Stimulated activated naive CD8-positive, alpha-beta T cell treated with anti-CD3 and anti-CD28 coated beads, Interleukin-15, Interleukin-2, amounts not matched to agents 100 ng/mL and 50 ng/mL, for 24 hours (primary cell): ENCODE measurements around the gene CYP27A1.

Experiments used
- H3K27ac Mint-ChIP-seq: one replicate; pipeline ENCODE4 v1.8.0; 2021; ENCODE audit warnings: mild to moderate bottlenecking, mixed read lengths
- H3K27me3 Mint-ChIP-seq: one replicate; pipeline ENCODE4 v1.8.0; 2021; ENCODE audit warnings: mixed read lengths
- H3K36me3 Mint-ChIP-seq: one replicate; pipeline ENCODE4 v1.8.0; 2021; ENCODE audit warnings: low read depth, mixed read lengths
- H3K4me1 Mint-ChIP-seq: one replicate; pipeline ENCODE4 v1.8.0; 2021; ENCODE audit warnings: low read depth, mixed read lengths
- H3K4me3 Mint-ChIP-seq: one replicate; pipeline ENCODE4 v1.8.0; 2021; ENCODE audit warnings: mild to moderate bottlenecking, mixed read lengths
- H3K9me3 Mint-ChIP-seq: one replicate; pipeline ENCODE4 v1.8.0; 2021; ENCODE audit warnings: mixed read lengths

CYP27A1 gene

GRCh38 chr2:218812096-218812815 is 30.3 kb downstream of the CYP27A1 start:
- no peaks in the 10 kb centered on the region for H3K4me1 Mint-ChIP-seq
- no peaks in the 10 kb centered on the region for H3K9me3 Mint-ChIP-seq
- no peaks in the 10 kb centered on the region for H3K36me3 Mint-ChIP-seq
- no peak overlapping the region for H3K27ac Mint-ChIP-seq
- no peak overlapping the region for H3K4me3 Mint-ChIP-seq
- H3K27me3 Mint-ChIP-seq = peaks cover 32% of the 10 kb centered on the region

- Mint-ChIP-seq H3K27me3 (peaks cover 36% of the 10 kb centered on the region), H3K4me1 (no peaks in the 10 kb centered on the region), H3K36me3 (no peaks in the 10 kb centered on the region), H3K27ac (no peak overlapping the region), H3K9me3 (no peaks in the 10 kb centered on the region), H3K4me3 (no peak overlapping the region)
Measured at GRCh38 chr2:218812861-218813260, 30.9 kb downstream of the CYP27A1 start.

GRCh38 chr2:218813771-218814460 is 32.0 kb downstream of the CYP27A1 start:
- H3K9me3 Mint-ChIP-seq = no peaks in the 10 kb centered on the region
- no peaks in the 10 kb centered on the region for H3K36me3 Mint-ChIP-seq
- H3K4me3 Mint-ChIP-seq = no peak overlapping the region
- peaks cover 31% of the 10 kb centered on the region for H3K27me3 Mint-ChIP-seq
- H3K27ac Mint-ChIP-seq = no peak overlapping the region
- no peaks in the 10 kb centered on the region for H3K4me1 Mint-ChIP-seq

DNA sequence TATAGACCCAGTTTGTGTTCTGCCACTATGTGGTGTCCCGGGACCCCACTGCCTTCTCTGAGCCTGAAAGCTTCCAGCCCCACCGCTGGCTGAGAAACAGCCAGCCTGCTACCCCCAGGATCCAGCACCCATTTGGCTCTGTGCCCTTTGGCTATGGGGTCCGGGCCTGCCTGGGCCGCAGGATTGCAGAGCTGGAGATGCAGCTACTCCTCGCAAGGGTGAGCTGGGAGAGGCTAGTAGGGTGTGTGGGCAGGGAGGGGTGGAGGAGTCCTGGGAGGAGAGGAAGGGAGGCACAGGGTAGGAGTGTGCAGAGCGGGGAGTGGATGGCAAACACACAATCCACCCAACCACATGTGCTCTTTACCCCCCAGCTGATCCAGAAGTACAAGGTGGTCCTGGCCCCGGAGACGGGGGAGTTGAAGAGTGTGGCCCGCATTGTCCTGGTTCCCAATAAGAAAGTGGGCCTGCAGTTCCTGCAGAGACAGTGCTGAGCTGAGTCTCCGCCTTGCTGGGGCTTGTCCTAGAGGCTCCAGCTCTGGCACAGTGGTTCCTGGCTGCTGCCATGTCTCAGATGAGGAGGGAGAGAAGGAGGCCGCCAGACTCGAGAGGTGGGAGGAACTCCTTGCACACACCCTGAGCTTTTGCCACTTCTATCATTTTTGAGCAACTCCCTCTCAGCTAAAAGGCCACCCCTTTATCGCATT is 32.7 kb downstream of the CYP27A1 start:
- H3K4me3 Mint-ChIP-seq = no peak overlapping the region
- no peaks in the 10 kb centered on the region for H3K36me3 Mint-ChIP-seq
- no peak overlapping the region for H3K27ac Mint-ChIP-seq
- peaks cover 23% of the 10 kb centered on the region for H3K27me3 Mint-ChIP-seq
- no peaks in the 10 kb centered on the region for H3K4me1 Mint-ChIP-seq
- no peaks in the 10 kb centered on the region for H3K9me3 Mint-ChIP-seq

GRCh38 chr2:218815244-218815637 is 33.3 kb downstream of the CYP27A1 start:
- Mint-ChIP-seq H3K27me3 (peaks cover 21% of the 10 kb centered on the region), H3K36me3 (no peaks in the 10 kb centered on the region), H3K27ac (no peak overlapping the region), H3K9me3 (no peaks in the 10 kb centered on the region), H3K4me3 (no peak overlapping the region), H3K4me1 (no peaks in the 10 kb centered on the region)

DNA sequence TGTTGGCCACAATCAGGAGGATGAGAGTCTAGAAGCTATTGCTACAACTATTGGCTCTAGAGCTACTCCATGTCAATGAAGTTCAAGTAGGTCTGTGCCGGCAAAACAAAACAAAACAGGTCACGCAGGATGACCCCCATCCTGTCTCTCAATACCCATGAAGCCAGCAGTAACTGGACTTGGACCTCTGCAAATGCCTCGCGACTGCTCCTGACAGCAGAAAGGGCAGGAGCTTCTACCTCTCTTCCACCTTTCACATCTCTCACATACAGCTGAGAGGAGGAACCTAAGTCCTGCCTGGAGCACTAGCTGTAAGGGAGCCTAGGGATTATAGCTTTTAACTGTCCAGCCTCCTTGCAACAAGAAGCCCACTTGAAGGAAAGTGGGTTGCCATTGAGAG is 33.7 kb downstream of the CYP27A1 start:
- Mint-ChIP-seq H3K27ac (no peak overlapping the region), H3K4me1 (no peaks in the 10 kb centered on the region), H3K27me3 (peaks cover 17% of the 10 kb centered on the region), H3K4me3 (no peak overlapping the region), H3K9me3 (no peaks in the 10 kb centered on the region), H3K36me3 (no peaks in the 10 kb centered on the region)

GRCh38 chr2:218816561-218817011 is 34.6 kb downstream of the CYP27A1 start:
- Mint-ChIP-seq H3K9me3 (no peaks in the 10 kb centered on the region), H3K27ac (no peak overlapping the region), H3K4me3 (no peak overlapping the region), H3K27me3 (peaks cover 17% of the 10 kb centered on the region), H3K4me1 (no peaks in the 10 kb centered on the region), H3K36me3 (no peaks in the 10 kb centered on the region)

DNA sequence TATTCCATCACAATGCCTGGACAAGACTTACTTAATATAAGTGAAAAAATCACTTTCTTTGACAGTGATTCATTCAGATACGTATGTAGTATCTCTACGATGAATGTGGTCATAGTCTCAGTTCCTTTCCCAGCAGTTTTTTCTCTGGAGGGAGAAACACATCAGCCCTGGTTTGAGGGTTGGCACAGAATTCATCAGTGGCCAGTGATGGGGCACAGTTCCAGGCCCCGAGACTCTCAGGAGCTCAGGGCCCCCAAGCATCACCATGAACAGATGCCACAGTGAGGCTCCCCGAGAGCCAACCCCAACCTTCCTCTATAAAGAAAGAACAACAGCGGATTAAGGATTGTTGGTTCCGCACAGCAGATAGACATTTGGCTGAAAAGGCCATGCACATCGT is 37.1 kb downstream of the CYP27A1 start:
- peaks cover 15% of the 10 kb centered on the region for H3K27me3 Mint-ChIP-seq
- H3K36me3 Mint-ChIP-seq = no peaks in the 10 kb centered on the region
- H3K4me3 Mint-ChIP-seq = no peak overlapping the region
- no peak overlapping the region for H3K27ac Mint-ChIP-seq
- H3K9me3 Mint-ChIP-seq = no peaks in the 10 kb centered on the region
- no peaks in the 10 kb centered on the region for H3K4me1 Mint-ChIP-seq

DNA sequence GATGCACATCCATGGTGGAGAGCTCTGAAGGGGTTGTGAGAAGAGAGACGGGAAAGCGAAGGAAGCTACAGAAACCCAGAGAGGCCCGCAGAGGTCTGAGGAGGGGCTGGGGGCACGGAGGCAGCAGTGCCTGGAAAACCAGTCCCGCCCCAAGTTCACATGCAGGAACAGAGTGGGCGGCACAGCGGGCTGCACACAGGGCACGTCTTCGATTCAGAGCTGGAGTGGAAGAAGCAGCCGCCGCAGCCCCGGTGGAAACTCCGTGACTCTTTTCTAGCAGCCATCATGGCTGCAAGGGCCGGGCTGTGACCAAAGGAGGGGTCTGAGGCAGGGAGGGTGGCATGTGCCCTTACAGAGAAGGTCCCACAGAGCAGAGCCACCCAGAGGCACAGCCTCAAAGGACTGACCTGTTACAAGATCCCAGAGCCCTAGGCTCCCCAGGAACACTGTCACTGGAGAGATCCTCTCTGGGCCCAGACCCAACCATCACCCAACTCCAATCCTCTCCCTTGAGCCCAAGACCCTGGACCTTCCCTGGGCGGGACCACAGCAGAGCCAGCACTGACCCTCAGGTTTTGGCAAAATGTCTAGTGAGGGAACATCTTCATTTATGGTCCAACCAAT is 38.9 kb downstream of the CYP27A1 start:
- H3K4me1 Mint-ChIP-seq = no peaks in the 10 kb centered on the region
- no peak overlapping the region for H3K27ac Mint-ChIP-seq
- no peaks in the 10 kb centered on the region for H3K9me3 Mint-ChIP-seq
- H3K27me3 Mint-ChIP-seq = peaks cover 15% of the 10 kb centered on the region
- no peaks in the 10 kb centered on the region for H3K36me3 Mint-ChIP-seq
- H3K4me3 Mint-ChIP-seq = no peak overlapping the region

DNA sequence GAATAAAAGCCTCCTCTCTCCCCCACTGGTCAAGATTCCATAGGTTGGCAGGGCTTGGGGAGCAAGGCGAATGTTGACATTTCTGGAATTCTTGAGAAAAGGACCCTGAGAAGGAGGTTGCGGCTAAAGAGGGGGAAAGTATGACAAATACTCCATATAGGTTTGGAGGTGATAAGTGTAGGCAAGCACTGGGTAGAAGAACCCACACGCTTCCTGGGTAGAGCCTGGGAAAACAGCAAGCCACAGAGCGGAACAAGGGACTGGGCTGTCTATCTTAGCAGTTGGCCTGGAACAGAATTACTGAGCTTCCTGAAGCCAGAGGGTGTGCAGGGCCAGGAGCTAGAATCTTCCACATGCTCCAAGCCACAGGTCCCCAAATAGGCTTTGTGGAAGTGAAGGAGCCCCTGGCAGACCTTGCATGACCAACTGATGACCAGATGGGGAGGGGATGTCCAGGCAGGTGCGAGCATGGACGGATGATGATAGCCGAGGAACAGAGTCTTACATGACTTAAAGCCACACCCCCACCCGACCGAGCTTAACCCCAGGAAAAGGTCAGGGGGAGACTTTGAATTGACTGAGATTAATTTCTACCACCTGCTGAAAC is 39.8 kb downstream of the CYP27A1 start:
- Mint-ChIP-seq H3K36me3 (no peaks in the 10 kb centered on the region), H3K27ac (no peak overlapping the region), H3K27me3 (peaks cover 15% of the 10 kb centered on the region), H3K4me1 (no peaks in the 10 kb centered on the region), H3K4me3 (no peak overlapping the region), H3K9me3 (no peaks in the 10 kb centered on the region)

GRCh38 chr2:218822622-218823021 is 40.7 kb downstream of the CYP27A1 start:
- H3K9me3 Mint-ChIP-seq = no peaks in the 10 kb centered on the region
- peaks cover 13% of the 10 kb centered on the region for H3K27me3 Mint-ChIP-seq
- no peak overlapping the region for H3K27ac Mint-ChIP-seq
- no peaks in the 10 kb centered on the region for H3K36me3 Mint-ChIP-seq
- H3K4me3 Mint-ChIP-seq = no peak overlapping the region
- H3K4me1 Mint-ChIP-seq = no peaks in the 10 kb centered on the region

GRCh38 chr2:218823196-218823855 is 41.4 kb downstream of the CYP27A1 start:
- H3K4me1 Mint-ChIP-seq = no peaks in the 10 kb centered on the region
- no peaks in the 10 kb centered on the region for H3K9me3 Mint-ChIP-seq
- no peak overlapping the region for H3K4me3 Mint-ChIP-seq
- no peak overlapping the region for H3K27ac Mint-ChIP-seq
- H3K27me3 Mint-ChIP-seq = peaks cover 13% of the 10 kb centered on the region
- H3K36me3 Mint-ChIP-seq = no peaks in the 10 kb centered on the region

DNA sequence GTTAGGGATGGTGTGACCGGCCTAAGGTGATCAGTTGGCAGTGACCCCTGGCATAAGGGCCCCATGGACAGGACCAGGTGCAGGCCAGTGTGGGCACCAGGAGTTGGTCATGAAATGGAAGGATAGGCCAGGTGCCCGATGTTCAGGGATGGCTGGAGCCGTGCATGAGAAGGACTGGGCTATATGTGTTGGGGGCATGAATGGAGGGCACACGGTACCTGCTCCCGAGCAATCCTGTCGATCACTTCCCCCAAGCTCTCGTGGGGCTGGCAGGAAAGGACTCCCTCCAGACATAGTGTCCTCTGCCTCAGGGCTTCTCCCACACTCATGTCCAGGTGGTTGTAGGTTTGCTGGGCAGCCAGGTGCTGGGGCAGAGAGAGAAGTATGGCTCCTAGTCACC is 42.1 kb downstream of the CYP27A1 start:
- peaks cover 11% of the 10 kb centered on the region for H3K27me3 Mint-ChIP-seq
- no peaks in the 10 kb centered on the region for H3K36me3 Mint-ChIP-seq
- H3K4me1 Mint-ChIP-seq = no peaks in the 10 kb centered on the region
- no peak overlapping the region for H3K27ac Mint-ChIP-seq
- H3K4me3 Mint-ChIP-seq = no peak overlapping the region
- no peaks in the 10 kb centered on the region for H3K9me3 Mint-ChIP-seq

DNA sequence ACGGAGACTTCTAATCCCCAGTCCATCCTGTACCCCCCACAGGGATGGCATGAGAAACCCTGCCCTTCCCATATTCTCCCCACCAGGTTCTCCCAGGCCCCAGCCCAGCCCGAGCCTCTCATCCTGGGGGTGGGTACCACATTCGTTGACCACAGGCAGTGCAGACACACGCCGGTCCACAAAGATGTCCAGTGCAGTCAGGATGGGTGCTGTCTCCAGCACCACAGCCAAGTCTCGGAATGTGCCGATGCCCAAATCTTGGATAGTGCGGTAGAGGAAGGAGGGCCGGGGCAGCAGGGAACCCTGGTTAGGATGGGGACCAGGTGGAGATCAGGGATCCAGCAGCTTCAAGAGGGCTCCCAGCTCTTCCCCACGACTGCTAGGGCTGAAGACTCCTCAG is 44.8 kb downstream of the CYP27A1 start:
- peaks cover 15% of the 10 kb centered on the region for H3K27me3 Mint-ChIP-seq
- H3K36me3 Mint-ChIP-seq = no peaks in the 10 kb centered on the region
- no peaks in the 10 kb centered on the region for H3K9me3 Mint-ChIP-seq
- no peaks in the 10 kb centered on the region for H3K4me1 Mint-ChIP-seq
- H3K27ac Mint-ChIP-seq = no peak overlapping the region
- no peak overlapping the region for H3K4me3 Mint-ChIP-seq
